ENCODE data around the gene WDFY4.

The WDFY4 gene

GRCh38 chr10:48658243-48658974, 26.3 kb upstream of the WDFY4 start:
- H3K9me3 ChIP-seq (replicated peaks; ENCODE audit: low read length): no peaks in the 10 kb centered on the region
- H3K36me3 ChIP-seq (ENCODE audit: insufficient read depth, low read length): no peaks in the 10 kb centered on the region
- peaks cover 22% of the 10 kb centered on the region for H3K27me3 ChIP-seq (ENCODE audit: control insufficient read depth, insufficient read depth, low read length)
- H3K4me2 ChIP-seq (ENCODE audit: low read length): no peak overlapping the region
- H3K9ac ChIP-seq (ENCODE audit: low read depth, low read length): no peak overlapping the region
- no peak overlapping the region for H3K4me3 ChIP-seq (ENCODE audit: low read length)
- H3K4me1 ChIP-seq (ENCODE audit: control insufficient read depth, insufficient read depth, low read length): peaks cover 23% of the 10 kb centered on the region

- Histone ChIP-seq H3K9me3 (replicated peaks; ENCODE audit: low read length) (no peaks in the 10 kb centered on the region), H3K4me2 (ENCODE audit: low read length) (no peak overlapping the region), H3K4me3 (ENCODE audit: low read length) (no peak overlapping the region), H3K36me3 (ENCODE audit: insufficient read depth, low read length) (no peaks in the 10 kb centered on the region), H3K4me1 (ENCODE audit: control insufficient read depth, insufficient read depth, low read length) (peaks cover 23% of the 10 kb centered on the region), H3K27me3 (ENCODE audit: control insufficient read depth, insufficient read depth, low read length) (peaks cover 27% of the 10 kb centered on the region), H3K9ac (ENCODE audit: low read depth, low read length) (no peak overlapping the region)
Observed at GRCh38 chr10:48658975-48659269, 25.8 kb upstream of the WDFY4 start.

- no peak overlapping the region for H3K9ac ChIP-seq (ENCODE audit: low read depth, low read length)
- no peaks in the 10 kb centered on the region for H3K36me3 ChIP-seq (ENCODE audit: insufficient read depth, low read length)
- H3K4me1 ChIP-seq (ENCODE audit: control insufficient read depth, insufficient read depth, low read length): peaks cover 17% of the 10 kb centered on the region
- no peak overlapping the region for H3K4me2 ChIP-seq (ENCODE audit: low read length)
- no peaks in the 10 kb centered on the region for H3K9me3 ChIP-seq (replicated peaks; ENCODE audit: low read length)
- H3K4me3 ChIP-seq (ENCODE audit: low read length): no peak overlapping the region
- peaks cover 35% of the 10 kb centered on the region for H3K27me3 ChIP-seq (ENCODE audit: control insufficient read depth, insufficient read depth, low read length)
Observed at GRCh38 chr10:48659790-48660189, 24.9 kb upstream of the WDFY4 start.

- Histone ChIP-seq H3K4me1 (ENCODE audit: control insufficient read depth, insufficient read depth, low read length) (peaks cover 5% of the 10 kb centered on the region), H3K4me2 (ENCODE audit: low read length) (no peak overlapping the region), H3K4me3 (ENCODE audit: low read length) (no peak overlapping the region), H3K9ac (ENCODE audit: low read depth, low read length) (no peak overlapping the region), H3K27me3 (ENCODE audit: control insufficient read depth, insufficient read depth, low read length) (peaks cover 38% of the 10 kb centered on the region), H3K9me3 (replicated peaks; ENCODE audit: low read length) (no peaks in the 10 kb centered on the region), H3K36me3 (ENCODE audit: insufficient read depth, low read length) (no peaks in the 10 kb centered on the region)
Observed at GRCh38 chr10:48661441-48661840, 23.2 kb upstream of the WDFY4 start.

- Histone ChIP-seq H3K27me3 (ENCODE audit: control insufficient read depth, insufficient read depth, low read length) (peaks cover 68% of the 10 kb centered on the region), H3K9ac (ENCODE audit: low read depth, low read length) (no peak overlapping the region), H3K4me3 (ENCODE audit: low read length) (no peak overlapping the region), H3K9me3 (replicated peaks; ENCODE audit: low read length) (peaks cover 3% of the 10 kb centered on the region), H3K4me1 (ENCODE audit: control insufficient read depth, insufficient read depth, low read length) (no peaks in the 10 kb centered on the region), H3K4me2 (ENCODE audit: low read length) (no peak overlapping the region), H3K36me3 (ENCODE audit: insufficient read depth, low read length) (no peaks in the 10 kb centered on the region)
Observed at GRCh38 chr10:48667960-48668590, 16.6 kb upstream of the WDFY4 start.

GRCh38 chr10:48670978-48671913, 13.4 kb upstream of the WDFY4 start:
- no peak overlapping the region for H3K9ac ChIP-seq (ENCODE audit: low read depth, low read length)
- no peak overlapping the region for H3K4me2 ChIP-seq (ENCODE audit: low read length)
- H3K4me1 ChIP-seq (ENCODE audit: control insufficient read depth, insufficient read depth, low read length): no peaks in the 10 kb centered on the region
- no peaks in the 10 kb centered on the region for H3K36me3 ChIP-seq (ENCODE audit: insufficient read depth, low read length)
- H3K9me3 ChIP-seq (replicated peaks; ENCODE audit: low read length): peaks cover 3% of the 10 kb centered on the region
- H3K4me3 ChIP-seq (ENCODE audit: low read length): no peak overlapping the region
- peaks cover 51% of the 10 kb centered on the region for H3K27me3 ChIP-seq (ENCODE audit: control insufficient read depth, insufficient read depth, low read length)

GRCh38 chr10:48671914-48672595, 12.6 kb upstream of the WDFY4 start:
- H3K4me1 ChIP-seq (ENCODE audit: control insufficient read depth, insufficient read depth, low read length): no peaks in the 10 kb centered on the region
- no peaks in the 10 kb centered on the region for H3K36me3 ChIP-seq (ENCODE audit: insufficient read depth, low read length)
- H3K4me2 ChIP-seq (ENCODE audit: low read length): no peak overlapping the region
- no peak overlapping the region for H3K4me3 ChIP-seq (ENCODE audit: low read length)
- H3K9me3 ChIP-seq (replicated peaks; ENCODE audit: low read length): peaks cover 3% of the 10 kb centered on the region
- H3K27me3 ChIP-seq (ENCODE audit: control insufficient read depth, insufficient read depth, low read length): peaks cover 46% of the 10 kb centered on the region
- no peak overlapping the region for H3K9ac ChIP-seq (ENCODE audit: low read depth, low read length)

GRCh38 chr10:48672596-48673265, 11.9 kb upstream of the WDFY4 start:
- no peak overlapping the region for H3K4me3 ChIP-seq (ENCODE audit: low read length)
- H3K4me1 ChIP-seq (ENCODE audit: control insufficient read depth, insufficient read depth, low read length): no peaks in the 10 kb centered on the region
- no peak overlapping the region for H3K9ac ChIP-seq (ENCODE audit: low read depth, low read length)
- no peak overlapping the region for H3K4me2 ChIP-seq (ENCODE audit: low read length)
- peaks cover 7% of the 10 kb centered on the region for H3K9me3 ChIP-seq (replicated peaks; ENCODE audit: low read length)
- H3K27me3 ChIP-seq (ENCODE audit: control insufficient read depth, insufficient read depth, low read length): peaks cover 44% of the 10 kb centered on the region
- no peaks in the 10 kb centered on the region for H3K36me3 ChIP-seq (ENCODE audit: insufficient read depth, low read length)

- H3K4me1 ChIP-seq (ENCODE audit: control insufficient read depth, insufficient read depth, low read length): no peaks in the 10 kb centered on the region
- no peaks in the 10 kb centered on the region for H3K36me3 ChIP-seq (ENCODE audit: insufficient read depth, low read length)
- peaks cover 5% of the 10 kb centered on the region for H3K9me3 ChIP-seq (replicated peaks; ENCODE audit: low read length)
- H3K9ac ChIP-seq (ENCODE audit: low read depth, low read length): no peak overlapping the region
- H3K27me3 ChIP-seq (ENCODE audit: control insufficient read depth, insufficient read depth, low read length): peaks cover 32% of the 10 kb centered on the region
- H3K4me3 ChIP-seq (ENCODE audit: low read length): no peak overlapping the region
- no peak overlapping the region for H3K4me2 ChIP-seq (ENCODE audit: low read length)
Observed at GRCh38 chr10:48677625-48678024, 7.0 kb upstream of the WDFY4 start.

GRCh38 chr10:48678041-48678440, 6.6 kb upstream of the WDFY4 start:
- Histone ChIP-seq H3K4me1 (ENCODE audit: control insufficient read depth, insufficient read depth, low read length) (no peaks in the 10 kb centered on the region), H3K9ac (ENCODE audit: low read depth, low read length) (no peak overlapping the region)

GRCh38 chr10:48681740-48682139, 2.9 kb upstream of the WDFY4 start:
- Histone ChIP-seq H3K4me2 (ENCODE audit: low read length) (no peak overlapping the region), H3K9me3 (replicated peaks; ENCODE audit: low read length) (peaks cover 5% of the 10 kb centered on the region), H3K27me3 (ENCODE audit: control insufficient read depth, insufficient read depth, low read length) (peaks cover 51% of the 10 kb centered on the region), H3K4me1 (ENCODE audit: control insufficient read depth, insufficient read depth, low read length) (no peaks in the 10 kb centered on the region), H3K9ac (ENCODE audit: low read depth, low read length) (no peak overlapping the region), H3K36me3 (ENCODE audit: insufficient read depth, low read length) (no peaks in the 10 kb centered on the region), H3K4me3 (ENCODE audit: low read length) (no peak overlapping the region)

More at GRCh38 chr10:48678041-48678440, 6.6 kb upstream of the WDFY4 start:
- Histone ChIP-seq H3K36me3 (ENCODE audit: insufficient read depth, low read length) (no peaks in the 10 kb centered on the region), H3K27me3 (ENCODE audit: control insufficient read depth, insufficient read depth, low read length) (peaks cover 30% of the 10 kb centered on the region), H3K4me2 (ENCODE audit: low read length) (no peak overlapping the region), H3K9me3 (replicated peaks; ENCODE audit: low read length) (peaks cover 5% of the 10 kb centered on the region), H3K4me3 (ENCODE audit: low read length) (no peak overlapping the region)

Measured in skeletal muscle satellite cell (primary cell).